Neuronal stem cell (in vitro differentiated cells): Measurements from ENCODE around the gene SYNGR2.
A peak's percentile ranks its signal among the peaks of the same experiment; 100 is the strongest.

Experiments used
- DNase-seq: peaks from one replicate; pipeline ENCODE4 v3.0.0-alpha.2; 2013; ENCODE audit warnings: low spot score
- H2AFZ ChIP-seq: one replicate; pipeline ENCODE4 v1.6.1; 2013; ENCODE audit warnings: mild to moderate bottlenecking, low read length, inconsistent platforms
- H2AK5ac ChIP-seq: 2 replicates; pipeline ENCODE4 v1.6.1; 2013; ENCODE audit warnings: low read depth, mild to moderate bottlenecking, inconsistent platforms, low read length, moderate library complexity, mixed read lengths
- H2BK120ac ChIP-seq: 2 replicates; pipeline ENCODE4 v1.6.1; 2013; ENCODE audit warnings: low read depth, mild to moderate bottlenecking, inconsistent platforms, low read length, moderate library complexity, mixed read lengths
- H2BK12ac ChIP-seq: one replicate; pipeline ENCODE4 v1.6.1; 2013; ENCODE audit warnings: low read length, inconsistent platforms
- H2BK15ac ChIP-seq: 2 replicates; pipeline ENCODE4 v1.6.1; 2013; ENCODE audit warnings: mild to moderate bottlenecking, low read length, inconsistent platforms, mixed read lengths
- H2BK5ac ChIP-seq: one replicate; pipeline ENCODE4 v1.6.1; 2013; ENCODE audit warnings: inconsistent platforms, mild to moderate bottlenecking, low read length, moderate library complexity
- H3K14ac ChIP-seq: one replicate; pipeline ENCODE4 v1.6.1; 2013; ENCODE audit warnings: low read length, inconsistent platforms
- H3K18ac ChIP-seq: 2 replicates; pipeline ENCODE4 v1.6.1; 2013; ENCODE audit warnings: low read length, inconsistent platforms
- H3K23ac ChIP-seq: 2 replicates; pipeline ENCODE4 v1.6.1; 2013; ENCODE audit warnings: low read depth, mild to moderate bottlenecking, mixed read lengths, low read length, inconsistent platforms; ENCODE audit not compliant: poor library complexity
- H3K27ac ChIP-seq: replicated peaks from 3 replicates; pipeline ENCODE4 v1.5.1; 2013; ENCODE audit warnings: low read length, inconsistent platforms
- H3K27me3 ChIP-seq, 3 experiments: 2 replicates each; pipeline ENCODE4 v1.6.1; 2013; ENCODE audit warnings: low read length in 3 of 3, mild to moderate bottlenecking in 2 of 3, inconsistent platforms in 1 of 3, low read depth in 1 of 3, mixed read lengths in 1 of 3, moderate library complexity in 1 of 3; ENCODE audit not compliant: control insufficient read depth in 3 of 3, insufficient read depth in 3 of 3
- H3K36me3 ChIP-seq, 2 donors: replicated peaks in 1 of 2; 2 replicates each; pipeline ENCODE4 v1.6.1; 2013; ENCODE audit warnings: low read length in 2 of 2; ENCODE audit not compliant: control insufficient read depth in 2 of 2, insufficient read depth in 2 of 2
- H3K4ac ChIP-seq: 2 replicates; pipeline ENCODE4 v1.6.1; 2013; ENCODE audit warnings: inconsistent platforms, mild to moderate bottlenecking, low read length, moderate library complexity
- H3K4me1 ChIP-seq, 2 donors: 1 replicate in 1 of 2; 2 replicates in 1 of 2; pipeline ENCODE4 v1.6.1; 2013; ENCODE audit warnings: low read length in 2 of 2, low read depth in 1 of 2; ENCODE audit not compliant: control insufficient read depth in 2 of 2, insufficient read depth in 1 of 2
- H3K4me2 ChIP-seq: one replicate; pipeline ENCODE4 v1.6.1; 2013; ENCODE audit warnings: mild to moderate bottlenecking, low read length, inconsistent platforms; ENCODE audit not compliant: insufficient read depth, poor library complexity, severe bottlenecking
- H3K4me3 ChIP-seq, 2 donors: 2 replicates each; pipeline ENCODE4 v1.5.1; 2013; ENCODE audit warnings: low read length in 2 of 2, mild to moderate bottlenecking in 2 of 2, inconsistent platforms in 1 of 2, moderate library complexity in 1 of 2
- H3K79me1 ChIP-seq: one replicate; pipeline ENCODE4 v1.6.1; 2013; ENCODE audit warnings: low read depth, mild to moderate bottlenecking, inconsistent platforms, low read length, moderate library complexity
- H3K9ac ChIP-seq: one replicate; pipeline ENCODE4 v1.6.1; 2013; ENCODE audit warnings: mild to moderate bottlenecking, low read depth, low read length, inconsistent platforms; ENCODE audit not compliant: poor library complexity
- H3K9me3 ChIP-seq, 2 donors: replicated peaks in 1 of 2; 2 replicates each; pipeline versions ENCODE3 to v1.6.1; 2013; ENCODE audit warnings: low read length in 2 of 2, mild to moderate bottlenecking in 2 of 2, inconsistent platforms in 1 of 2, low read depth in 1 of 2, mixed read lengths in 1 of 2, moderate library complexity in 1 of 2; ENCODE audit not compliant: control insufficient read depth in 2 of 2, insufficient read depth in 1 of 2
- H4K8ac ChIP-seq: one replicate; pipeline ENCODE4 v1.6.1; 2013; ENCODE audit warnings: low read depth, mild to moderate bottlenecking, inconsistent platforms, low read length, moderate library complexity
- H4K91ac ChIP-seq: one replicate; pipeline ENCODE4 v1.6.1; 2013; ENCODE audit warnings: low read length, low read depth, mild to moderate bottlenecking, inconsistent platforms; ENCODE audit not compliant: poor library complexity
- WGBS, 2 donors: extraction: QIAGEN DNeasy Blood & Tissue Kit; methylation state at CpG; one replicate each; pipeline ENCODE4 v1.1.7; 2013; ENCODE audit warnings: missing lambda C conversion rate in 2 of 2, mixed read lengths in 1 of 2; ENCODE audit not compliant: insufficient read length in 2 of 2, insufficient replicate concordance in 1 of 2; ENCODE audit errors: extremely low coverage in 2 of 2; 5-methylcytosine and 5-hydroxymethylcytosine counted together

Gene SYNGR2

DNA sequence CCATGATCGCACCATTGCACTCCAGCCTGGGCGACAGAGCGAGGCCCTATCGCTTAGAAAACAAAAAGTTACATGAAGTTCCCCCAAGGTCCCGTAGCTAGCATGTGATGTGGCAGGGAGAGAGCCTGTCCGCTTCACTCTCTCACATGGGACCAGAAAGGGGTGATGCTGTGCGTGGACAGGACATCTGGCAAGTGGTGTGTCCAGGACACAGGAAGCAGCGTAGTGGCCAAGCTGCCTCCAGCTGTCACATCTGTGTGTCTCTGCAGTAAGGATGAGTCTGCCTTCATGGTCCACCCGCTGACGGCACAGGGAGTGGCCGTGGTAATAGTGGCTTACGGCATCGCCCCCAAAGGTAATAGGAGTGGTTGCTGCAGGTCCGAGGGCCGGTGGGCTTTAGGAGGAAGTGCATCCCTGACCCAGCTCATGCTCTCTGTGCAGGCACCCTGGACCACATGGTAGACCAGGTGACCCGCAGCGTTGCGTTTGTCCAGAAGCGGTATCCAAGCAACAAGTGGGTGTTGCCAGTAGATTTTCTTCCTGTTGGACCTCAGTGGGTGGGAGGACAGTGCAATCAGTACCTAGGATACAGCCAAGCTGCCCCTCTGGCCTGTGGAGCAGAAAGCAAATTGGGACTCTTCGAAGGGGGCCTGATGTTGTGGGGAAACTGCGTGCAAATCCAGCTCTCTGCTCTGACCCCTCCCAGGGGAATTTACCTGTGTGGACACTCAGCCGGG is 36.2 kb downstream of the SYNGR2 start:
- DNase-seq, result no peak

DNA sequence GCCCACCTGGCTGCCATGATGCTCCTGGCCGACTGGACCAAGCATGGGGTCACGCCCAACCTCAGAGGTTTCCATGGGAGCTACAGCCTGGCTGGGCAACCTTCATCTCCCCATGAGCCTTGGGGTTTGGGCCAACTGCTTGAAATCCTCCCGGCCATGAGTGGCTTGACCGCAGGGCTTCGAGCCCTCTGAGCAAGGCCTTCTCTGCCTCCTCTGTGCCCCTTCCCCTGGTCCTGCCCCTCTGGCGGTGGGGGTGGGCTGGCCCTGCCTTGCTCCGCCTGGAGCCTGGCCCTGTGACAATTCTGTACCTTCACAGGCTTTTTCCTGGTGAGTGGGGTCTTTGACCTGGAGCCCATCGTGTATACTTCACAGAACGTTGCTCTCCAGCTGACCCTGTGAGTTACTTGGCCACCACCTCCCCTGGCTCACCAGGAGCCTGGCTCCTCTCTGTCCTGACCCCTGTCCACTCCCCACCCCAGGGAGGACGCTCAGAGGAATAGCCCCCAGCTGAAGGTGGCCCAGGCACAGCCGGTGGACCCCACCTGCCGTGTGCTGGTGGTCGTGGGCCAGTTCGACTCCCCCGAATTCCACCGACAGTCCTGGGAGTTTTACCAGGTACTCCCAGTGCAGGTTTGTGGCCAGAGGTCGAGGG is 36.9 kb downstream of the SYNGR2 start:
- Histone ChIP-seq H2BK120ac (no peak overlapping the region), H3K18ac (no peak overlapping the region), H2BK15ac (no peak overlapping the region), H3K4ac (no peak overlapping the region), H3K27me3 (no peaks in the 10 kb centered on the region), H3K9ac (no peak overlapping the region), H2AK5ac (no peak overlapping the region), H3K36me3 (peaks cover 18 to 52% of the 10 kb centered on the region in 2 donors), H3K4me3 (no peak overlapping the region), H4K91ac (no peak overlapping the region), H3K23ac (peak overlapping the region; percentile 55), H2BK5ac (no peak overlapping the region), H3K79me1 (no peaks in the 10 kb centered on the region), H3K14ac (no peak overlapping the region), H3K4me2 (peak overlapping the region; percentile 18), H2AFZ (no peak overlapping the region), H3K4me1 (no peaks in the 10 kb centered on the region), H2BK12ac (no peak overlapping the region), H4K8ac (no peak overlapping the region), H3K9me3 (peaks cover 0 to 2% of the 10 kb centered on the region in 2 donors), H3K27ac (no peak overlapping the region)
- no CpG with 5 or more reads among the region's 17 CpGs for WGBS, 2 donors
- no peak for DNase-seq

More for the DNA sequence above, 36.2 kb downstream of the SYNGR2 start:
- no peak overlapping the region for H3K18ac ChIP-seq
- peaks cover 18 to 57% of the 10 kb centered on the region in 2 donors for H3K36me3 ChIP-seq
- no peak overlapping the region for H2AFZ ChIP-seq
- H4K8ac ChIP-seq, result no peak overlapping the region
- no peak overlapping the region for H2AK5ac ChIP-seq
- H3K23ac ChIP-seq, result peak overlapping the region; percentile 68
- H3K14ac ChIP-seq, result peak overlapping the region; percentile 38
- no peak overlapping the region for H2BK120ac ChIP-seq
- H2BK12ac ChIP-seq, result no peak overlapping the region
- H3K79me1 ChIP-seq, result no peaks in the 10 kb centered on the region
- no CpG with 5 or more reads among the region's 22 CpGs for WGBS, 2 donors
- no peak overlapping the region for H4K91ac ChIP-seq
- H3K27ac ChIP-seq, result no peak overlapping the region
- no peak overlapping the region for H2BK15ac ChIP-seq
- H3K4me2 ChIP-seq, result no peak overlapping the region
- H3K27me3 ChIP-seq, result no peaks in the 10 kb centered on the region
- H3K9me3 ChIP-seq, result peaks cover 0 to 2% of the 10 kb centered on the region in 2 donors
- H3K9ac ChIP-seq, result peak overlapping the region; percentile 21
- no peak overlapping the region for H3K4me3 ChIP-seq
- no peak overlapping the region for H3K4ac ChIP-seq
- H3K4me1 ChIP-seq, result no peaks in the 10 kb centered on the region
- H2BK5ac ChIP-seq, result no peak overlapping the region

GRCh38 chr17:78206298-78206697 is 37.9 kb downstream of the SYNGR2 start:
- Histone ChIP-seq H3K18ac (no peak overlapping the region), H3K4me2 (no peak overlapping the region), H2BK15ac (no peak overlapping the region), H3K79me1 (no peaks in the 10 kb centered on the region), H3K23ac (no peak overlapping the region), H2BK120ac (no peak overlapping the region), H3K4me1 (no peaks in the 10 kb centered on the region), H3K9me3 (peaks cover 0 to 2% of the 10 kb centered on the region in 2 donors), H3K4ac (no peak overlapping the region), H3K27me3 (no peaks in the 10 kb centered on the region), H4K8ac (no peak overlapping the region), H4K91ac (no peak overlapping the region), H3K27ac (no peak overlapping the region), H3K9ac (no peak overlapping the region), H2AFZ (no peak overlapping the region), H2BK12ac (no peak overlapping the region), H3K4me3 (no peak overlapping the region), H3K14ac (no peak overlapping the region), H2AK5ac (no peak overlapping the region), H2BK5ac (no peak overlapping the region), H3K36me3 (peaks cover 18 to 46% of the 10 kb centered on the region in 2 donors)
- WGBS, 2 donors, result no CpG with 5 or more reads among the region's 7 CpGs
- DNase-seq, result no peak

DNA sequence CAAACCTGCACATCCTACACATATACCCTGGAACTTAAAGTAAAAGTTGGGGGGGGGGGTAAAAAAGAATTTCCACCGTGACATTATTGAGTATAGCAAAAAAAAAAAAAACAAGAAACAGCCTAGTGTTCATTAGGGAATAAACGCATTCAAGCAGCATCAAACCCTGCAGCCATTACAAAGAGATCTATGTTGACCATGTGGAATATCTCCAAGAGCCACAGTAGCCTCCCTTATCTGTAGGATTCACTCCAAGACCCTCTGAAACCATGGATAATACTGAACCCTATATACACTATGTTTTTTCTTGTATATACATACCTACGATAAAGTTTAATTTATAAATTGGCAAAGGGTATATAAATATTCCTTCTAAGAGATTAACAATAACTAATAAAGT is 40.1 kb downstream of the SYNGR2 start:
- Histone ChIP-seq H3K27ac (no peak overlapping the region), H3K4me3 (no peak overlapping the region), H2BK5ac (no peak overlapping the region), H3K36me3 (peaks cover 13 to 34% of the 10 kb centered on the region in 2 donors), H3K4me2 (no peak overlapping the region), H3K9me3 (peaks cover 0 to 2% of the 10 kb centered on the region in 2 donors), H3K4me1 (no peaks in the 10 kb centered on the region), H3K79me1 (no peaks in the 10 kb centered on the region), H2BK15ac (no peak overlapping the region), H2BK120ac (no peak overlapping the region), H3K9ac (no peak overlapping the region), H4K8ac (no peak overlapping the region), H3K14ac (no peak overlapping the region), H3K18ac (no peak overlapping the region), H4K91ac (no peak overlapping the region), H3K27me3 (peaks cover 0 to 2% (median 0%) of the 10 kb centered on the region in 3 experiments), H2AFZ (no peak overlapping the region), H3K23ac (no peak overlapping the region), H2BK12ac (no peak overlapping the region), H2AK5ac (no peak overlapping the region), H3K4ac (no peak overlapping the region)
- no peak for DNase-seq
- no CpG with 5 or more reads among the region's 3 CpGs for WGBS, 2 donors
